Activated effector memory CD4-positive, alpha-beta T cell treated with Interleukin-2 at 50 U/mL for 16 hours (primary cell): ENCODE measurements around the gene CD207.
A peak's percentile ranks its signal among the peaks of the same experiment; 100 is the strongest.

Experiments
- DNase-seq: peaks from one replicate; pipeline ENCODE4 v3.0.0-alpha.2; 2020

The CD207 gene

GRCh38 chr2:70790136-70790828, 45.3 kb downstream of the CD207 start, which contains the start of gene FIGLA:
TSS of gene FIGLA (minus strand) at chr2:70790643. CDS start at chr2:70790638, 5 bp downstream.
- no peak for DNase-seq

- DNase-seq, result peak; percentile 20
Observed at GRCh38 chr2:70789304-70790135, 46.1 kb downstream of the CD207 start.

- no peak for DNase-seq
Observed at GRCh38 chr2:70785137-70785911, 50.3 kb downstream of the CD207 start.

- DNase-seq, result no peak
Observed at GRCh38 chr2:70784320-70784719, 51.3 kb downstream of the CD207 start.
